Fibroblast of skin of left quadriceps (primary cell): Measurements from ENCODE around the gene HARS1.
A peak's percentile ranks its signal among the peaks of the same experiment; 100 is the strongest.
"Not testable (repeated sequence)": the region's sequence is repeated elsewhere in the genome, so short reads cannot be mapped to it uniquely, and the experiment has no call there.

ENCODE experiments used
- DNase-seq, 2 experiments: peaks; one replicate each; pipeline ENCODE4 v3.0.0-alpha.2; 2013; ENCODE audit warnings: low read depth in 2 of 2

Gene HARS1

GRCh38 chr5:140690941-140691924 is at the start of gene HARS1, which contains the start of gene HARS2:
Gene HARS1, minus strand, starts transcription at chr5:140691370. Its CDS starts 66 bp downstream, at chr5:140691304.
Gene HARS2, plus strand, starts transcription at chr5:140691455. Its CDS starts 194 bp downstream, at chr5:140691649.
- DNase-seq = peak; percentile 79 to 82

GRCh38 chr5:140737486-140737885 is 46.3 kb upstream of the HARS1 start:
- DNase-seq = no peak

- no peak for DNase-seq
Observed at GRCh38 chr5:140734354-140734753, 43.2 kb upstream of the HARS1 start.

GRCh38 chr5:140733098-140733497 is 41.9 kb upstream of the HARS1 start:
- DNase-seq = no peak

- DNase-seq = peak; percentile 56 to 66
Observed at GRCh38 chr5:140725799-140726471, 34.8 kb upstream of the HARS1 start.

- DNase-seq = not testable (repeated sequence)
Observed at GRCh38 chr5:140721395-140721794, 30.2 kb upstream of the HARS1 start.

GRCh38 chr5:140720738-140721137 is 29.6 kb upstream of the HARS1 start:
- not testable (repeated sequence) for DNase-seq

- DNase-seq = no peak
Observed at GRCh38 chr5:140718266-140718592, 27.1 kb upstream of the HARS1 start.

GRCh38 chr5:140716238-140716637 is 25.1 kb upstream of the HARS1 start:
- not testable (repeated sequence) for DNase-seq

- no peak for DNase-seq
Observed at GRCh38 chr5:140713562-140714094, 22.5 kb upstream of the HARS1 start.

GRCh38 chr5:140711794-140712193 is 20.6 kb upstream of the HARS1 start:
- no peak for DNase-seq

GRCh38 chr5:140710899-140711552 is 19.9 kb upstream of the HARS1 start:
- DNase-seq = peak; percentile 96

GRCh38 chr5:140708787-140709186 is 17.6 kb upstream of the HARS1 start:
- DNase-seq = not testable (repeated sequence)

- no peak for DNase-seq
Observed at GRCh38 chr5:140707812-140708211, 16.6 kb upstream of the HARS1 start.

- peak; percentile 95 for DNase-seq
Observed at GRCh38 chr5:140700177-140701144, 9.3 kb upstream of the HARS1 start, which contains the start of gene ZMAT2. Gene ZMAT2, plus strand, starts transcription at chr5:140700447. Its CDS starts 14 bp downstream, at chr5:140700461.

GRCh38 chr5:140696891-140697492 is 5.8 kb upstream of the HARS1 start:
- no peak for DNase-seq

- DNase-seq = no peak
Observed at GRCh38 chr5:140694276-140694675, 3.1 kb upstream of the HARS1 start.

GRCh38 chr5:140690376-140690932 is 716 bp downstream of the HARS1 start:
- no peak for DNase-seq

GRCh38 chr5:140678993-140679392 is 12.2 kb downstream of the HARS1 start:
- no peak for DNase-seq

GRCh38 chr5:140677947-140678346 is 13.2 kb downstream of the HARS1 start:
- no peak for DNase-seq
